Mesenchymal stem cell (in vitro differentiated cells and primary cell): Measurements from ENCODE around the gene CHI3L2.

Experiments used
- DNase-seq: peaks from one replicate; pipeline ENCODE4 v3.0.0-alpha.2; 2013
- H2AFZ ChIP-seq: one replicate; pipeline ENCODE4 v1.6.1; 2013; ENCODE audit warnings: low read depth, mild to moderate bottlenecking, control low read depth, inconsistent platforms, low read length, moderate library complexity
- H2AK5ac ChIP-seq: 2 replicates; pipeline ENCODE4 v1.6.1; 2013; ENCODE audit warnings: low read length, moderate library complexity, mild to moderate bottlenecking, inconsistent platforms; ENCODE audit not compliant: severe bottlenecking
- H2BK120ac ChIP-seq: one replicate; pipeline ENCODE4 v1.6.1; 2013; ENCODE audit warnings: low read depth, mild to moderate bottlenecking, inconsistent platforms, low read length, moderate library complexity
- H2BK12ac ChIP-seq, 2 experiments: one replicate each; pipeline ENCODE4 v1.6.1; 2013; ENCODE audit warnings: inconsistent platforms in 2 of 2, low read length in 2 of 2, mild to moderate bottlenecking in 2 of 2, moderate library complexity in 2 of 2, control low read depth in 1 of 2
- H2BK15ac ChIP-seq: one replicate; pipeline ENCODE4 v1.6.1; 2013; ENCODE audit warnings: mild to moderate bottlenecking, low read depth, inconsistent platforms; ENCODE audit not compliant: poor library complexity, severe bottlenecking
- H2BK5ac ChIP-seq: 2 replicates; pipeline ENCODE4 v1.6.1; 2013; ENCODE audit warnings: low read depth, mild to moderate bottlenecking, low read length, control low read depth, inconsistent platforms; ENCODE audit not compliant: poor library complexity, severe bottlenecking
- H3K14ac ChIP-seq, 2 experiments: one replicate each; pipeline ENCODE4 v1.6.1; 2013; ENCODE audit warnings: inconsistent platforms in 2 of 2, low read length in 2 of 2, control low read depth in 1 of 2, mild to moderate bottlenecking in 1 of 2, moderate library complexity in 1 of 2
- H3K18ac ChIP-seq, 2 experiments: one replicate each; pipeline ENCODE4 v1.6.1; 2013; ENCODE audit warnings: inconsistent platforms in 2 of 2, low read length in 2 of 2, control low read depth in 1 of 2, low read depth in 1 of 2, mild to moderate bottlenecking in 1 of 2
- H3K23ac ChIP-seq, 2 experiments: one replicate each; pipeline ENCODE4 v1.6.1; 2013; ENCODE audit warnings: inconsistent platforms in 2 of 2, low read length in 2 of 2, mild to moderate bottlenecking in 2 of 2, moderate library complexity in 2 of 2, control low read depth in 1 of 2
- H3K27ac ChIP-seq: 2 replicates; pipeline ENCODE4 v1.5.1; 2013; ENCODE audit warnings: mild to moderate bottlenecking, moderate library complexity, low read length, control low read depth, inconsistent platforms; ENCODE audit not compliant: poor library complexity, severe bottlenecking
- H3K27me3 ChIP-seq, 2 experiments: 2 replicates each; pipeline versions ENCODE4 v1.6.1 to v1.7.0; 2013; ENCODE audit warnings: low read length in 2 of 2, mild to moderate bottlenecking in 2 of 2, moderate library complexity in 2 of 2, control low read depth in 1 of 2, inconsistent platforms in 1 of 2; ENCODE audit not compliant: control insufficient read depth in 1 of 2, insufficient read depth in 1 of 2
- H3K36me3 ChIP-seq, 2 experiments: 2 replicates each; pipeline versions ENCODE4 v1.6.1 to v1.7.0; 2013; ENCODE audit warnings: low read length in 2 of 2, control low read depth in 1 of 2, inconsistent platforms in 1 of 2, low read depth in 1 of 2, mild to moderate bottlenecking in 1 of 2; ENCODE audit not compliant: insufficient read depth in 2 of 2, control insufficient read depth in 1 of 2
- H3K4ac ChIP-seq, 2 experiments: one replicate each; pipeline ENCODE4 v1.6.1; 2013; ENCODE audit warnings: inconsistent platforms in 2 of 2, low read length in 2 of 2, mild to moderate bottlenecking in 2 of 2, moderate library complexity in 2 of 2, control low read depth in 1 of 2, low read depth in 1 of 2
- H3K4me1 ChIP-seq: 2 replicates; pipeline ENCODE4 v1.6.1; 2013; ENCODE audit warnings: low read depth, low read length, control low read depth; ENCODE audit not compliant: control insufficient read depth, insufficient read depth
- H3K4me2 ChIP-seq: 2 replicates; pipeline ENCODE4 v1.6.1; 2013; ENCODE audit warnings: low read length, mild to moderate bottlenecking, inconsistent platforms; ENCODE audit not compliant: poor library complexity, severe bottlenecking
- H3K4me3 ChIP-seq, 2 experiments: 2 replicates each; pipeline versions ENCODE4 v1.5.1 to v1.7.0; 2013; ENCODE audit warnings: low read length in 2 of 2, mild to moderate bottlenecking in 2 of 2, control low read depth in 1 of 2, low read depth in 1 of 2; ENCODE audit not compliant: insufficient read depth in 1 of 2
- H3K79me1 ChIP-seq: replicated peaks from 2 replicates; pipeline ENCODE4 v1.6.1; 2013; ENCODE audit warnings: mild to moderate bottlenecking, control low read depth, low read length, inconsistent platforms; ENCODE audit not compliant: poor library complexity, severe bottlenecking
- H3K9ac ChIP-seq: 2 replicates; pipeline ENCODE4 v1.7.0; 2013; ENCODE audit warnings: mild to moderate bottlenecking, low read length, moderate library complexity
- H3K9me3 ChIP-seq: 2 replicates; pipeline ENCODE4 v1.7.0; 2013; ENCODE audit warnings: mild to moderate bottlenecking, low read length; ENCODE audit not compliant: control insufficient read depth
- H4K8ac ChIP-seq: one replicate; pipeline ENCODE4 v1.6.1; 2013; ENCODE audit warnings: inconsistent platforms, mild to moderate bottlenecking, low read length, moderate library complexity
- H4K91ac ChIP-seq: one replicate; pipeline ENCODE4 v1.6.1; 2013; ENCODE audit warnings: mild to moderate bottlenecking, low read length, inconsistent platforms
- WGBS: methylation state at CpG from one replicate; pipeline ENCODE4 v1.1.7; 2013; ENCODE audit warnings: mixed read lengths; 5-methylcytosine and 5-hydroxymethylcytosine counted together

Gene CHI3L2

DNA sequence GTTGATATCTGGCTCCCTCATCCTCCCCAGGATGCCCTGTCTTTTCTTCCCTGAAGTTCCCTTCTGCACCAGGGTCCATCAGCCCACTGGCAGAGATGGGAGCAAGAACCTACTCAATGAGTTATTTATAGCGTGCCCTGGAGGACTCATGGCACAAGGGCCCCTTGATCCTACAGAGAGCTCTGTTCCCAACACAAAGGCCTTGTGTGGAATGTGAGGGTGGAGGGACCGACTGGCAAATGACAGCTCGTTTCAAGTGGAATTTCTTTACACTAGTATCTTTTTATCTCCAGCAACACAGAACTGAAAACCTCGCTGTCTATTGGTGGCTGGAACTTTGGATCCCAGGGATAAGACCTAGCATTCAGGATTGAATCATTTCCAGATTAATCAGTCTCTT is 22.4 kb downstream of the CHI3L2 start:
- H3K4me2 ChIP-seq: no peak overlapping the region
- H3K27me3 ChIP-seq: peaks cover 11 to 33% of the 10 kb centered on the region in 2 experiments
- H2BK120ac ChIP-seq: no peak overlapping the region
- no peak overlapping the region for H3K23ac ChIP-seq
- H3K18ac ChIP-seq: no peak overlapping the region
- H3K4me1 ChIP-seq: no peaks in the 10 kb centered on the region
- H2AFZ ChIP-seq: no peak overlapping the region
- no peak overlapping the region for H2BK15ac ChIP-seq
- H4K91ac ChIP-seq: no peak overlapping the region
- H3K36me3 ChIP-seq: no peaks in the 10 kb centered on the region
- no peak overlapping the region for H2BK12ac ChIP-seq
- no peak overlapping the region for H4K8ac ChIP-seq
- no peak overlapping the region for H3K9ac ChIP-seq
- H3K14ac ChIP-seq: no peak overlapping the region
- 58% methylated on average over 4 of the region's 4 CpGs for WGBS
- H3K27ac ChIP-seq: no peak overlapping the region
- DNase-seq: no peak
- no peak overlapping the region for H2BK5ac ChIP-seq
- H3K79me1 ChIP-seq: no peaks in the 10 kb centered on the region
- H2AK5ac ChIP-seq: no peak overlapping the region
- no peaks in the 10 kb centered on the region for H3K9me3 ChIP-seq
- H3K4me3 ChIP-seq: no peak overlapping the region
- no peak overlapping the region for H3K4ac ChIP-seq

DNA sequence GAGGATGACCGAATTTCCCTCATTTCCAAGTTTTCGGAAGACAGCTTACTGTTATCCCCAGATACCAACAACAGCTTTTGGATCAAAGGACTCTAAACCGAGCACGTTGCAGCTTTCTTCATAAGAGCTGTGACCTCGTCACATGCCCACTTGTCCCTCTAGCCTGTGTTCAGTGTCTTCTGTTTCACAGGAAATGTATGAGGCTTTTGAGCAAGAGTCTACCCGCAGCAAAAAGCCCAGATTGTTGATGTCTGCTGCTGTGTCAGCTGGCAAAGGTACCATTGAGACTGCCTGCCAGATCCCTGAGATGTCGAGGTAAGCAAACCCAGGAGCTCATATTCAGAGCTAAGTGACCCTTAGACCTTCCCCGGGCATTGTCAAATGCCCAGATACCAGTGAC is 24.1 kb downstream of the CHI3L2 start:
- Histone ChIP-seq H2BK120ac (no peak overlapping the region), H4K91ac (no peak overlapping the region), H3K79me1 (no peaks in the 10 kb centered on the region), H3K14ac (no peak overlapping the region), H2BK12ac (no peak overlapping the region), H3K27ac (no peak overlapping the region), H2BK15ac (no peak overlapping the region), H3K9ac (no peak overlapping the region), H3K18ac (no peak overlapping the region), H3K27me3 (peaks cover 16 to 40% of the 10 kb centered on the region in 2 experiments), H3K9me3 (no peaks in the 10 kb centered on the region), H3K4me3 (no peak overlapping the region), H3K4me2 (no peak overlapping the region), H2BK5ac (no peak overlapping the region), H2AFZ (no peak overlapping the region), H3K4ac (no peak overlapping the region), H2AK5ac (no peak overlapping the region), H3K36me3 (no peaks in the 10 kb centered on the region), H4K8ac (no peak overlapping the region), H3K4me1 (no peaks in the 10 kb centered on the region), H3K23ac (no peak overlapping the region)
- 75% methylated on average over 8 of the region's 8 CpGs for WGBS
- no peak for DNase-seq

DNA sequence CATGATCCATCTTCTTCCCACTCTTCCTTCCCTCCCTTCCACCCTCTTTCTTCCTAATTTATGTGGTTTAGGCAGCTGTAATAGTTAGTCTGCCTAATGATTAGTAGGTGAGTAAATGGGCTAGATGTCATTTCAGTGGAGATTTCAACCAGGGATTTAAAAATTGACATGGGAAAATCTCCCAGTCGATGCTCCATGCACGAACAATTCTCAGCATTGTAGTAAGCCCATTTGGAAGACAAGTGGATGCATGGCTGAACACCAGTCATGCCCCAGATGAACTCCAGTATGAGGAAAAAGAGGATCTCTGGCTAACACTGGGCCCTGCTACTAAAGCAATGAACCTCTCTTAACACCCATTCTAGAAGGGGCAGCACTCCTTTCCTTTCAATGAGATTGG is 25.3 kb downstream of the CHI3L2 start:
- no peak overlapping the region for H2BK120ac ChIP-seq
- no peak overlapping the region for H2AK5ac ChIP-seq
- H3K4me3 ChIP-seq: no peak overlapping the region
- H2BK15ac ChIP-seq: no peak overlapping the region
- 78% methylated on average over 2 of the region's 2 CpGs for WGBS
- H3K18ac ChIP-seq: no peak overlapping the region
- no peak overlapping the region for H3K14ac ChIP-seq
- H2BK12ac ChIP-seq: no peak overlapping the region
- H3K27ac ChIP-seq: no peak overlapping the region
- no peak overlapping the region for H3K23ac ChIP-seq
- H3K9ac ChIP-seq: no peak overlapping the region
- no peaks in the 10 kb centered on the region for H3K4me1 ChIP-seq
- H2BK5ac ChIP-seq: no peak overlapping the region
- H3K36me3 ChIP-seq: no peaks in the 10 kb centered on the region
- H2AFZ ChIP-seq: no peak overlapping the region
- no peak overlapping the region for H3K4me2 ChIP-seq
- DNase-seq: no peak
- H4K91ac ChIP-seq: no peak overlapping the region
- no peak overlapping the region for H3K4ac ChIP-seq
- no peaks in the 10 kb centered on the region for H3K79me1 ChIP-seq
- H4K8ac ChIP-seq: no peak overlapping the region
- peaks cover 19 to 33% of the 10 kb centered on the region in 2 experiments for H3K27me3 ChIP-seq
- H3K9me3 ChIP-seq: no peaks in the 10 kb centered on the region

- no peak for DNase-seq
- no peak overlapping the region for H3K18ac ChIP-seq
Observed at GRCh38 chr1:111253876-111254275, 26.4 kb downstream of the CHI3L2 start.

More at GRCh38 chr1:111253876-111254275, 26.4 kb downstream of the CHI3L2 start:
- no peak overlapping the region for H3K9ac ChIP-seq
- H4K91ac ChIP-seq: no peak overlapping the region
- H3K36me3 ChIP-seq: no peaks in the 10 kb centered on the region
- H3K4me2 ChIP-seq: no peak overlapping the region
- H2BK12ac ChIP-seq: no peak overlapping the region
- H3K27ac ChIP-seq: no peak overlapping the region
- H2BK15ac ChIP-seq: no peak overlapping the region
- no peaks in the 10 kb centered on the region for H3K9me3 ChIP-seq
- H2BK5ac ChIP-seq: no peak overlapping the region
- H3K79me1 ChIP-seq: no peaks in the 10 kb centered on the region
- H3K27me3 ChIP-seq: peaks cover 19 to 33% of the 10 kb centered on the region in 2 experiments
- H3K4ac ChIP-seq: no peak overlapping the region
- H3K4me1 ChIP-seq: no peaks in the 10 kb centered on the region
- H2AFZ ChIP-seq: no peak overlapping the region
- H4K8ac ChIP-seq: no peak overlapping the region
- H3K23ac ChIP-seq: no peak overlapping the region
- no peak overlapping the region for H3K4me3 ChIP-seq
- no peak overlapping the region for H2BK120ac ChIP-seq
- no peak overlapping the region for H3K14ac ChIP-seq
- no peak overlapping the region for H2AK5ac ChIP-seq
- 73% methylated on average over 1 of the region's 1 CpG for WGBS
